ENCODE data around the gene CADPS.

CADPS gene

DNA sequence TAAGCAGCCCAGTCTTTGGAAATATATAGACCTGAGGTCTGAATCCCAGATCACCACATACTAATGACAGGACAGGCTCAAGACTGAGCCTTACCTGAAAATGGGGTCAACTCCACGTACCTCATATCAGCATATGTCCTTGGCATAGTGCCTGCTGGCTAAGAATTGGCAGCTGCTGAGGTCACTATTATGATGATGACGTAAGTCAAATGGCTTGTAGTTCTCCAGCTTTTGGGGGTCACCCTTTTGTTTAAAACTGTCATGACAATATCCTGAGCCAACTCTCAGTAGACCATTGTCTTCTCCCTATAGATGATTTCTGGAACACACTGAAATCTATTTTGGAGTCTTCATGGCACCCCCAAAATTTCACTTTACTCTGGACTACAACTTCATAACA is 16.8 kb upstream of the CADPS start (continued):
- no peak for TF ChIP-seq ZC3H10 (CRISPR knock-in tag; IDR thresholded peaks at IDR 0.05)

DNA sequence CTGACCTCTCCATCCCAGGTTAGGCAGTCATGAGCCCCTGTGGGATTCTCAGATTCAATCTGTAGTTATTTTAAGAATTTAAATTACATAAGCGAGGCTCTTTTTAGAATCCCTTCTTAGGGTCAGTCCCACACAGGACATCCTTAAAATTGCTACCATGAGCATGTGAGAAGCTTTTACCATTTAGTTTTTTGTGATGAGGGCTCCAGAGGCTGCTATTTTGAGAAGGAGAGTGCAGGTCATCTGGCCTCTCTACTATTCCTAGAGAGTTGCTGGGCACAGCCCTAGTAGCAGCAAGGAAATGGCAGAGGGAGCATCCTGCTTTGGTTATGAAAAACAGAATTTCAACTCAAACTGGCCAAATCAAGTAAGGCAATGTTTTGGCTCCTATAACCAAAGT is 13.6 kb upstream of the CADPS start:
- no peak for TF ChIP-seq CSDC2 (CRISPR knock-in tag; IDR thresholded peaks at IDR 0.05)
- no peak for ATAC-seq

DNA sequence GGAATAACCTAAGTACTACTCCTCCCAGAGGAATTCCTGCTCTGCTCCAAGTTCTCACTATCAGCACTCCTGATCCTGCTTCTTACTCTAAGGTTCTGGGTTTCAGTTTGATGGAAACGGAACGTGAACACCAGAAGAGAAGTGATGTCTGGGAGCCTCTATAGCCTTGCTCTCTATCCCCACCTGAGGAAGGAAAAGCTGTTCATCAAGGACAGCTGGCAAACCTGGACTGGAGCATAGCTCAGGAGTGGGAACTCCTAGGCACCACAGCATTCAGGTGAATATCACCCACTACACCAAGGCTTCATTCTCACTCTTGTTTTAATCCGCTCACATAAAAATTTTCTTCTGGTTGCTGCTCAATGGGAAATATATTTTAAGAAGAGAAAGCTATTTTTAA is 13.0 kb upstream of the CADPS start:
- no peak for TF ChIP-seq TCF4 (CRISPR knock-in tag; IDR thresholded peaks at IDR 0.05; ENCODE audit: borderline replicate concordance)
- TF ChIP-seq, protein P1, sequence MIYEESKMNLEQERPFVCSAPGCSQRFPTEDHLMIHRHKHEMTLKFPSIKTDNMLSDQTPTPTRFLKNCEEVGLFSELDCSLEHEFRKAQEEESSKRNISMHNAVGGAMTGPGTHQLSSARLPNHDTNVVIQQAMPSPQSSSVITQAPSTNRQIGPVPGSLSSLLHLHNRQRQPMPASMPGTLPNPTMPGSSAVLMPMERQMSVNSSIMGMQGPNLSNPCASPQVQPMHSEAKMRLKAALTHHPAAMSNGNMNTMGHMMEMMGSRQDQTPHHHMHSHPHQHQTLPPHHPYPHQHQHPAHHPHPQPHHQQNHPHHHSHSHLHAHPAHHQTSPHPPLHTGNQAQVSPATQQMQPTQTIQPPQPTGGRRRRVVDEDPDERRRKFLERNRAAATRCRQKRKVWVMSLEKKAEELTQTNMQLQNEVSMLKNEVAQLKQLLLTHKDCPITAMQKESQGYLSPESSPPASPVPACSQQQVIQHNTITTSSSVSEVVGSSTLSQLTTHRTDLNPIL (CRISPR knock-in tag; IDR thresholded peaks at IDR 0.05; ENCODE audit: low read depth), result no peak
- TF ChIP-seq GLIS3 (CRISPR knock-in tag; IDR thresholded peaks at IDR 0.05), result no peak
- TF ChIP-seq, protein P2, sequence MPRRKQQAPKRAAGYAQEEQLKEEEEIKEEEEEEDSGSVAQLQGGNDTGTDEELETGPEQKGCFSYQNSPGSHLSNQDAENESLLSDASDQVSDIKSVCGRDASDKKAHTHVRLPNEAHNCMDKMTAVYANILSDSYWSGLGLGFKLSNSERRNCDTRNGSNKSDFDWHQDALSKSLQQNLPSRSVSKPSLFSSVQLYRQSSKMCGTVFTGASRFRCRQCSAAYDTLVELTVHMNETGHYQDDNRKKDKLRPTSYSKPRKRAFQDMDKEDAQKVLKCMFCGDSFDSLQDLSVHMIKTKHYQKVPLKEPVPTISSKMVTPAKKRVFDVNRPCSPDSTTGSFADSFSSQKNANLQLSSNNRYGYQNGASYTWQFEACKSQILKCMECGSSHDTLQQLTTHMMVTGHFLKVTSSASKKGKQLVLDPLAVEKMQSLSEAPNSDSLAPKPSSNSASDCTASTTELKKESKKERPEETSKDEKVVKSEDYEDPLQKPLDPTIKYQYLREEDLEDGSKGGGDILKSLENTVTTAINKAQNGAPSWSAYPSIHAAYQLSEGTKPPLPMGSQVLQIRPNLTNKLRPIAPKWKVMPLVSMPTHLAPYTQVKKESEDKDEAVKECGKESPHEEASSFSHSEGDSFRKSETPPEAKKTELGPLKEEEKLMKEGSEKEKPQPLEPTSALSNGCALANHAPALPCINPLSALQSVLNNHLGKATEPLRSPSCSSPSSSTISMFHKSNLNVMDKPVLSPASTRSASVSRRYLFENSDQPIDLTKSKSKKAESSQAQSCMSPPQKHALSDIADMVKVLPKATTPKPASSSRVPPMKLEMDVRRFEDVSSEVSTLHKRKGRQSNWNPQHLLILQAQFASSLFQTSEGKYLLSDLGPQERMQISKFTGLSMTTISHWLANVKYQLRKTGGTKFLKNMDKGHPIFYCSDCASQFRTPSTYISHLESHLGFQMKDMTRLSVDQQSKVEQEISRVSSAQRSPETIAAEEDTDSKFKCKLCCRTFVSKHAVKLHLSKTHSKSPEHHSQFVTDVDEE (CRISPR knock-in tag; IDR thresholded peaks at IDR 0.05), result no peak
- TF ChIP-seq ESRRG (CRISPR knock-in tag; IDR thresholded peaks at IDR 0.05), result no peak
- TF ChIP-seq, protein P3, sequence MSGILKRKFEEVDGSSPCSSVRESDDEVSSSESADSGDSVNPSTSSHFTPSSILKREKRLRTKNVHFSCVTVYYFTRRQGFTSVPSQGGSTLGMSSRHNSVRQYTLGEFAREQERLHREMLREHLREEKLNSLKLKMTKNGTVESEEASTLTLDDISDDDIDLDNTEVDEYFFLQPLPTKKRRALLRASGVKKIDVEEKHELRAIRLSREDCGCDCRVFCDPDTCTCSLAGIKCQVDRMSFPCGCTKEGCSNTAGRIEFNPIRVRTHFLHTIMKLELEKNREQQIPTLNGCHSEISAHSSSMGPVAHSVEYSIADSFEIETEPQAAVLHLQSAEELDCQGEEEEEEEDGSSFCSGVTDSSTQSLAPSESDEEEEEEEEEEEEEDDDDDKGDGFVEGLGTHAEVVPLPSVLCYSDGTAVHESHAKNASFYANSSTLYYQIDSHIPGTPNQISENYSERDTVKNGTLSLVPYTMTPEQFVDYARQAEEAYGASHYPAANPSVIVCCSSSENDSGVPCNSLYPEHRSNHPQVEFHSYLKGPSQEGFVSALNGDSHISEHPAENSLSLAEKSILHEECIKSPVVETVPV (CRISPR knock-in tag; IDR thresholded peaks at IDR 0.05), result no peak
- TF ChIP-seq ZNF8 (CRISPR knock-in tag; IDR thresholded peaks at IDR 0.05), result no peak
- TF ChIP-seq ZFP3 (CRISPR knock-in tag; IDR thresholded peaks at IDR 0.05), result no peak
- TF ChIP-seq, protein P4, sequence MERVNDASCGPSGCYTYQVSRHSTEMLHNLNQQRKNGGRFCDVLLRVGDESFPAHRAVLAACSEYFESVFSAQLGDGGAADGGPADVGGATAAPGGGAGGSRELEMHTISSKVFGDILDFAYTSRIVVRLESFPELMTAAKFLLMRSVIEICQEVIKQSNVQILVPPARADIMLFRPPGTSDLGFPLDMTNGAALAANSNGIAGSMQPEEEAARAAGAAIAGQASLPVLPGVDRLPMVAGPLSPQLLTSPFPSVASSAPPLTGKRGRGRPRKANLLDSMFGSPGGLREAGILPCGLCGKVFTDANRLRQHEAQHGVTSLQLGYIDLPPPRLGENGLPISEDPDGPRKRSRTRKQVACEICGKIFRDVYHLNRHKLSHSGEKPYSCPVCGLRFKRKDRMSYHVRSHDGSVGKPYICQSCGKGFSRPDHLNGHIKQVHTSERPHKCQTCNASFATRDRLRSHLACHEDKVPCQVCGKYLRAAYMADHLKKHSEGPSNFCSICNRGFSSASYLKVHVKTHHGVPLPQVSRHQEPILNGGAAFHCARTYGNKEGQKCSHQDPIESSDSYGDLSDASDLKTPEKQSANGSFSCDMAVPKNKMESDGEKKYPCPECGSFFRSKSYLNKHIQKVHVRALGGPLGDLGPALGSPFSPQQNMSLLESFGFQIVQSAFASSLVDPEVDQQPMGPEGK (CRISPR knock-in tag; IDR thresholded peaks at IDR 0.05; ENCODE audit: borderline replicate concordance), result no peak
- ATAC-seq, result no peak

DNA sequence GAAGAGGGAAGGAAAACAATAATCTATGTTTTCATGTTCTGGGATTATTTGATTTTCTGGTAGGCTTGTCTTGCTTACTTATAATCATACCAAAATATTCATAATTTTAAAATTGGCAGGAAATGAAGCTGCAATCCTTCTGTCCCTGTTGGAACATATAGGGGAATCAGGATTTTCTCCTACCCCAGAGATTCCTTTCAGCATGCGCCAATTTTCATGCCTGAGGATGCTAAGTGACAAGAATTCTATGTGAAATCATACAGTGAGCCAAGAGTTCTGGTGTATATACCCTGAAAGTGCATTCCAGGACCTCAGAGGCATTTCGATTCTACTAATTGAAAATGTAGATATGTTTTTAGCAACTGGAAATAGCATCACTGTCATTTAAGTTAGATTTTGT is 9.9 kb upstream of the CADPS start:
- no peak for ATAC-seq
- TF ChIP-seq GLIS3 (CRISPR knock-in tag; IDR thresholded peaks at IDR 0.05), result no peak
- no peak for TF ChIP-seq ZNF8 (CRISPR knock-in tag; IDR thresholded peaks at IDR 0.05)
- TF ChIP-seq CSDC2 (CRISPR knock-in tag; IDR thresholded peaks at IDR 0.05), result no peak
- no peak for TF ChIP-seq ZFP3 (CRISPR knock-in tag; IDR thresholded peaks at IDR 0.05)
- TF ChIP-seq TCF4 (CRISPR knock-in tag; IDR thresholded peaks at IDR 0.05; ENCODE audit: borderline replicate concordance), result no peak
- TF ChIP-seq ZFP30 (CRISPR knock-in tag; IDR thresholded peaks at IDR 0.05), result no peak
- no peak for TF ChIP-seq RARB (CRISPR knock-in tag; IDR thresholded peaks at IDR 0.05)
- TF ChIP-seq, protein P2 (CRISPR knock-in tag; IDR thresholded peaks at IDR 0.05), result no peak
- no peak for TF ChIP-seq ARNTL (CRISPR knock-in tag; IDR thresholded peaks at IDR 0.05; ENCODE audit: borderline replicate concordance, low read depth)

DNA sequence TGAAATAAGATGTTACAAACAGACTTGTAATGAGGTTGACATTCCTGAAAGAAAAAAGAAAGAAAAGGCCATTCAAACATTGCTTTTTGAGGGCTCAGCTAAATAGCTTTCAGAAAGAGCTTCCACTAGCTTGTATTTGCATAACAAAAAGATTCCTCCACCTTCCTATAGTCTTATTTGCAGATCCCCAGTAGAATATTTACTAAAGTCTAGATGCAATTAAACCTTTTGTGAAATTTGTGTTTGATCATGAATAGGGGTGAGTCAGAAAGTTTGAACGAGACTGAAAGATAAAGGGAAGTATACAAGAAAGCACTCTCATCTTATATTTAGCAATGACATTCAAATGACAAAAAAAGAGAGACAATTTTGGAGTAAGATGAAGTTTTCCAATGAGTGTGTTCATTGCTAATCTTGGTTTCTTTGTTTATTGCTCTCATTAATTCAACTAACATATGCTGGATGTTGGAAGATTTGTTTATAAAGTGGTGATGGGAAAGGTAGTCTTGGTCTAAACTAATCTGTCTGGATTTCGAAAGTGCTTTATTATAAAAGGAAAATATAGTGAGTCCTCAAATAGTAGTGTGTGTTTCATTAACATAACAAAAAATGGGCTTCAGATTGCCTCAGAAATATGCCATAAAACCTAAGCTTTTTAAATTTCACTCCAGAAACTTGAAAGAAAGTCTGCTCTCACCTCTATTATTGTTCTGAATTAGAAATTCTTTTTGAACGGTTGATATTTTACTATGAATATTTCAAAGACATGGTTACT is 9.1 kb upstream of the CADPS start:
- no peak for TF ChIP-seq RARB (CRISPR knock-in tag; IDR thresholded peaks at IDR 0.05)
- ATAC-seq, result no peak
